ENCODE measurements around the gene ZNF850. TPM values are rescaled to one million over a fixed set of nuclear protein-coding genes. Genes with fewer than 3 reads are reported as not detected.
A peak's percentile ranks its signal among the peaks of the same experiment; 100 is the strongest.

ZNF850 gene
- total RNA-seq, 4 donors from 2014 or later = 1.9 to 3.3 (median 2.5) TPM

GRCh38 chr19:36686365-36687213 lies 86.0 kb downstream of the ZNF850 start:
- H3K27ac ChIP-seq = peak overlapping the region; percentile 49 to 75 (median 72)
- no peak for DNase-seq
- no peak for TF ChIP-seq CTCF (IDR thresholded peaks at IDR 0.05)
- no peak for TF ChIP-seq POLR2A (IDR thresholded peaks at IDR 0.05)
- peaks cover 0 to 21% (median 0%) of the 10 kb centered on the region in 4 donors for H3K9me3 ChIP-seq
- peak overlapping the region; percentile 72 to 76 (median 74) for H3K4me3 ChIP-seq
- H3K27me3 ChIP-seq = no peaks in the 10 kb centered on the region
- H3K36me3 ChIP-seq = peaks cover 0 to 26% (median 0%) of the 10 kb centered on the region in 3 donors
- H3K4me1 ChIP-seq = peaks cover 0 to 19% (median 8%) of the 10 kb centered on the region in 4 donors

- H3K4me1 ChIP-seq = peaks cover 0 to 19% (median 8%) of the 10 kb centered on the region in 4 donors
- no peak for DNase-seq
- no peak overlapping the region for H3K27ac ChIP-seq
- peaks cover 0 to 14% (median 0%) of the 10 kb centered on the region in 4 donors for H3K9me3 ChIP-seq
- no peak overlapping the region for H3K4me3 ChIP-seq
- no peaks in the 10 kb centered on the region for H3K27me3 ChIP-seq
- TF ChIP-seq POLR2A (IDR thresholded peaks at IDR 0.05) = no peak
- TF ChIP-seq CTCF (IDR thresholded peaks at IDR 0.05) = no peak
- H3K36me3 ChIP-seq = peaks cover 0 to 22% (median 0%) of the 10 kb centered on the region in 3 donors
These were observed 86.8 kb downstream of the ZNF850 start for GRCh38 chr19:36685835-36686234.

- TF ChIP-seq POLR2A (IDR thresholded peaks at IDR 0.05) (no peak), CTCF (IDR thresholded peaks at IDR 0.05) (no peak)
- H3K27ac ChIP-seq = no peak overlapping the region
- peaks cover 0 to 30% (median 0%) of the 10 kb centered on the region in 3 donors for H3K36me3 ChIP-seq
- peaks cover 0 to 18% (median 4%) of the 10 kb centered on the region in 4 donors for H3K9me3 ChIP-seq
- H3K4me1 ChIP-seq = no peaks in the 10 kb centered on the region
- H3K27me3 ChIP-seq = no peaks in the 10 kb centered on the region
- no peak for DNase-seq
- H3K4me3 ChIP-seq = no peak overlapping the region
These were observed 93.2 kb downstream of the ZNF850 start for GRCh38 chr19:36679455-36679854.

- H3K9me3 ChIP-seq = peaks cover 0 to 26% (median 4%) of the 10 kb centered on the region in 4 donors
- no peaks in the 10 kb centered on the region for H3K4me1 ChIP-seq
- TF ChIP-seq POLR2A (IDR thresholded peaks at IDR 0.05) (no peak), CTCF (IDR thresholded peaks at IDR 0.05) (no peak)
- H3K27ac ChIP-seq = no peak overlapping the region
- peaks cover 0 to 20% (median 0%) of the 10 kb centered on the region in 3 donors for H3K36me3 ChIP-seq
- no peak overlapping the region for H3K4me3 ChIP-seq
- no peaks in the 10 kb centered on the region for H3K27me3 ChIP-seq
- DNase-seq = no peak
These were observed 98.4 kb downstream of the ZNF850 start for GRCh38 chr19:36674201-36674600.

GRCh38 chr19:36672368-36672767 lies 100.2 kb downstream of the ZNF850 start:
- TF ChIP-seq CTCF (IDR thresholded peaks at IDR 0.05) (no peak), POLR2A (IDR thresholded peaks at IDR 0.05) (no peak)
- Histone ChIP-seq H3K4me1 (no peaks in the 10 kb centered on the region), H3K36me3 (peaks cover 0 to 3% (median 0%) of the 10 kb centered on the region in 3 donors), H3K27me3 (no peaks in the 10 kb centered on the region), H3K4me3 (no peak overlapping the region), H3K27ac (no peak overlapping the region), H3K9me3 (peaks cover 0 to 18% (median 0%) of the 10 kb centered on the region in 4 donors)
- no peak for DNase-seq
